GM21515 (cell line): ENCODE results near the gene LRSAM1.

Experiments used
- ATAC-seq: cut with Tn5 transposase; IDR thresholded peaks from one replicate; pipeline ENCODE4 v1.9.1; 2021; ENCODE audit not compliant: unreplicated experiment

Gene LRSAM1

GRCh38 chr9:127530206-127530941 lies 79.1 kb downstream of the LRSAM1 start:
- ATAC-seq = no peak

GRCh38 chr9:127531676-127532075 lies 80.4 kb downstream of the LRSAM1 start:
- no peak for ATAC-seq

- ATAC-seq = no peak
These were observed 83.1 kb downstream of the LRSAM1 start for GRCh38 chr9:127534250-127534906.

- no peak for ATAC-seq
These were observed 83.6 kb downstream of the LRSAM1 start for GRCh38 chr9:127534931-127535330.

GRCh38 chr9:127535396-127535795 lies 84.1 kb downstream of the LRSAM1 start:
- ATAC-seq = no peak

GRCh38 chr9:127535834-127536233 lies 84.5 kb downstream of the LRSAM1 start:
- ATAC-seq = no peak

GRCh38 chr9:127536499-127536898 lies 85.2 kb downstream of the LRSAM1 start:
- no peak for ATAC-seq

GRCh38 chr9:127537014-127537413 lies 85.7 kb downstream of the LRSAM1 start:
- no peak for ATAC-seq

- ATAC-seq = no peak
These were observed 86.5 kb downstream of the LRSAM1 start for GRCh38 chr9:127537792-127538191.

- ATAC-seq = no peak
These were observed 87.5 kb downstream of the LRSAM1 start for GRCh38 chr9:127538849-127539258.

GRCh38 chr9:127539259-127539981 lies 88.1 kb downstream of the LRSAM1 start:
- ATAC-seq = no peak

GRCh38 chr9:127539982-127540663 lies 88.8 kb downstream of the LRSAM1 start:
- ATAC-seq = no peak

GRCh38 chr9:127540664-127541041 lies 89.3 kb downstream of the LRSAM1 start:
- no peak for ATAC-seq

GRCh38 chr9:127541176-127541575 lies 89.9 kb downstream of the LRSAM1 start:
- no peak for ATAC-seq

GRCh38 chr9:127541865-127542264 lies 90.6 kb downstream of the LRSAM1 start:
- no peak for ATAC-seq

- no peak for ATAC-seq
These were observed 91.9 kb downstream of the LRSAM1 start for GRCh38 chr9:127543221-127543620.

GRCh38 chr9:127543973-127544533 lies 92.7 kb downstream of the LRSAM1 start:
- ATAC-seq = no peak

GRCh38 chr9:127545196-127546124 lies 94.2 kb downstream of the LRSAM1 start:
- ATAC-seq = no peak

- ATAC-seq = no peak
These were observed 95.0 kb downstream of the LRSAM1 start for GRCh38 chr9:127546125-127546832.
